IMR-90 (cell line): ENCODE data around the gene ARMC8. TPM values are rescaled to one million over a fixed set of nuclear protein-coding genes. Genes with fewer than 3 reads are reported as not detected.

Experiments
- ATAC-seq: fragments of 200-7000 bp; cut with Tn5 transposase; 2 replicates; pipeline ENCODE4 v1.9.1; 2020; ENCODE audit warnings: low read depth, mild to moderate bottlenecking, moderate library complexity
- BruUV-seq: library from RNA; stranded (reverse); fragments of 400-500 nt; replicated peaks from 2 replicates; lab custom pipeline; 2021; lab: Mats Ljungman, UMichigan
- CTCF ChIA-PET: fragments of 300-600 bp; formaldehyde crosslinking; extraction: SDS; loops from one replicate; lab custom pipeline; 2021; ENCODE audit warnings: antibody characterized with exemption; lab: Yijun Ruan, JAX
- POLR2A ChIA-PET: fragments of 300-600 bp; sonication (Branson Sonifier 250); formaldehyde crosslinking; loops from one replicate; lab custom pipeline; 2022; ENCODE audit warnings: antibody characterized with exemption; ENCODE audit not compliant: unreplicated experiment; lab: Charles Lee
- DNase-seq: peaks from one replicate; pipeline ENCODE4 v3.0.0; 2013
- H2AFZ ChIP-seq: replicated peaks from 2 replicates; pipeline ENCODE3; 2013; ENCODE audit warnings: low read length, mild to moderate bottlenecking; ENCODE audit not compliant: poor library complexity
- H2AK5ac ChIP-seq: 2 replicates; pipeline ENCODE4 v1.6.1; 2013; ENCODE audit warnings: low read depth, low read length, inconsistent platforms
- H2AK9ac ChIP-seq: replicated peaks from 2 replicates; pipeline ENCODE3; 2013; ENCODE audit warnings: mild to moderate bottlenecking, low read depth, low read length, moderate library complexity; ENCODE audit not compliant: poor library complexity
- H2BK120ac ChIP-seq: 2 replicates; pipeline ENCODE4 v1.6.1; 2013; ENCODE audit warnings: low read depth, low read length, inconsistent platforms
- H2BK15ac ChIP-seq: 3 replicates; pipeline ENCODE4 v1.6.1; 2013; ENCODE audit warnings: low read depth, low read length, inconsistent platforms
- H2BK20ac ChIP-seq: 2 replicates; pipeline ENCODE4 v1.6.1; 2013; ENCODE audit warnings: low read depth, mild to moderate bottlenecking, inconsistent platforms, low read length, moderate library complexity
- H2BK5ac ChIP-seq: 2 replicates; pipeline ENCODE4 v1.6.1; 2013; ENCODE audit warnings: mild to moderate bottlenecking, low read depth, low read length, inconsistent platforms; ENCODE audit not compliant: poor library complexity, severe bottlenecking
- H3K14ac ChIP-seq: replicated peaks from 2 replicates; pipeline ENCODE4 v1.6.1; 2013; ENCODE audit warnings: low read depth, low read length, inconsistent platforms
- H3K18ac ChIP-seq: 2 replicates; pipeline ENCODE4 v1.6.1; 2013; ENCODE audit warnings: low read depth, low read length, control low read depth
- H3K23ac ChIP-seq: 2 replicates; pipeline ENCODE4 v1.6.1; 2013; ENCODE audit warnings: low read depth, low read length, inconsistent platforms
- H3K27ac ChIP-seq: 2 replicates; pipeline ENCODE4 v1.5.1; 2013; ENCODE audit warnings: mild to moderate bottlenecking, control low read depth, low read length; ENCODE audit not compliant: insufficient read depth
- H3K27me3 ChIP-seq: 2 replicates; pipeline ENCODE4 v1.6.1; 2013; ENCODE audit warnings: low read length; ENCODE audit not compliant: control insufficient read depth, insufficient read depth
- H3K36me3 ChIP-seq: 2 replicates; pipeline ENCODE4 v1.6.1; 2013; ENCODE audit warnings: low read length, mixed read lengths; ENCODE audit not compliant: control insufficient read depth, insufficient read depth
- H3K4ac ChIP-seq: 2 replicates; pipeline ENCODE4 v1.6.1; 2013; ENCODE audit warnings: low read depth, low read length, inconsistent platforms
- H3K4me1 ChIP-seq: 2 replicates; pipeline ENCODE4 v1.6.1; 2013; ENCODE audit warnings: low read length, mixed read lengths; ENCODE audit not compliant: control insufficient read depth, insufficient read depth
- H3K4me2 ChIP-seq: 2 replicates; pipeline ENCODE4 v1.6.1; 2013; ENCODE audit warnings: low read depth, mild to moderate bottlenecking, control low read depth, low read length, moderate library complexity
- H3K4me3 ChIP-seq: 2 replicates; pipeline ENCODE4 v1.5.1; 2013; ENCODE audit warnings: low read depth, mild to moderate bottlenecking, control low read depth, low read length, moderate library complexity; ENCODE audit not compliant: insufficient read depth
- H3K56ac ChIP-seq: 2 replicates; pipeline ENCODE4 v1.6.1; 2013; ENCODE audit warnings: low read length, inconsistent platforms; ENCODE audit not compliant: insufficient read depth; ENCODE audit errors: extremely low read depth
- H3K79me1 ChIP-seq, 2 experiments: 2 replicates each; pipeline ENCODE4 v1.6.1; 2013; ENCODE audit warnings: low read length in 2 of 2, inconsistent platforms in 1 of 2, low read depth in 1 of 2
- H3K9ac ChIP-seq: 2 replicates; pipeline ENCODE4 v1.6.1; 2013; ENCODE audit warnings: low read depth, low read length, control low read depth
- H3K9me1 ChIP-seq: 2 replicates; pipeline ENCODE4 v1.6.1; 2013; ENCODE audit warnings: low read length, inconsistent platforms; ENCODE audit not compliant: insufficient read depth
- H3K9me3 ChIP-seq: 2 replicates; pipeline ENCODE4 v1.6.1; 2013; ENCODE audit warnings: low read length; ENCODE audit not compliant: control insufficient read depth, insufficient read depth
- H4K20me1 ChIP-seq: 2 replicates; pipeline ENCODE4 v1.6.1; 2013; ENCODE audit warnings: low read length, inconsistent platforms; ENCODE audit not compliant: insufficient read depth
- H4K5ac ChIP-seq: 2 replicates; pipeline ENCODE4 v1.6.1; 2013; ENCODE audit warnings: mild to moderate bottlenecking, low read depth, low read length, control low read depth
- H4K8ac ChIP-seq, 2 experiments: 2 replicates each; pipeline ENCODE4 v1.6.1; 2013; ENCODE audit warnings: low read depth in 2 of 2, low read length in 2 of 2, control low read depth in 1 of 2, inconsistent platforms in 1 of 2
- H4K91ac ChIP-seq: 2 replicates; pipeline ENCODE4 v1.6.1; 2013; ENCODE audit warnings: low read depth, low read length, inconsistent platforms; ENCODE audit not compliant: insufficient read depth
- BHLHE40 ChIP-seq: fragments of 150-350 bp; IDR thresholded peaks from 2 replicates; pipeline ENCODE4 v1.6.1; 2016; ENCODE audit warnings: mild to moderate bottlenecking, low read depth, low read length
- CEBPB ChIP-seq: IDR thresholded peaks from 2 replicates; pipeline ENCODE4 v1.6.1; 2012; ENCODE audit warnings: low read depth, low read length, improper control_type of control experiment
- CHD1 ChIP-seq: IDR thresholded peaks from 2 replicates; pipeline ENCODE4 v1.6.1; 2012; ENCODE audit warnings: low read depth, low read length, improper control_type of control experiment
- CTCF ChIP-seq: conservative IDR thresholded peaks from 2 replicates; pipeline ENCODE4 v1.5.1; 2012; ENCODE audit warnings: mild to moderate bottlenecking, low read depth, low read length, improper control_type of control experiment
- FOS ChIP-seq: fragments of 150-350 bp; IDR thresholded peaks from 2 replicates; pipeline ENCODE4 v1.6.1; 2016; ENCODE audit warnings: low read depth, low read length
- MAFK ChIP-seq: IDR thresholded peaks from 2 replicates; pipeline ENCODE4 v1.6.1; 2012; ENCODE audit warnings: low read depth, low read length, improper control_type of control experiment
- MAZ ChIP-seq: IDR thresholded peaks from 2 replicates; pipeline ENCODE4 v1.6.1; 2012; ENCODE audit warnings: low read depth, mild to moderate bottlenecking, low read length, improper control_type of control experiment, moderate library complexity, borderline replicate concordance
- MXI1 ChIP-seq: IDR thresholded peaks from 2 replicates; pipeline ENCODE4 v1.6.1; 2012; ENCODE audit warnings: low read depth, mild to moderate bottlenecking, low read length, moderate library complexity, borderline replicate concordance
- NFE2L2 ChIP-seq: fragments of 150-350 bp; IDR thresholded peaks from 2 replicates; pipeline ENCODE4 v1.6.1; 2016; ENCODE audit warnings: low read depth, mild to moderate bottlenecking, low read length
- RCOR1 ChIP-seq: IDR thresholded peaks from 2 replicates; pipeline ENCODE4 v1.6.1; 2012; ENCODE audit warnings: mild to moderate bottlenecking, low read length, improper control_type of control experiment; ENCODE audit not compliant: insufficient replicate concordance
- USF2 ChIP-seq: fragments of 150-350 bp; IDR thresholded peaks from 2 replicates; pipeline ENCODE4 v1.6.1; 2017; ENCODE audit warnings: mild to moderate bottlenecking, antibody characterized with exemption, low read length, low read depth
- dilution Hi-C: fragments of 300-500 bp; cut with HindIII; formaldehyde crosslinking; loops from one replicate; pipeline ENCODE4 v1.14.3; 2018; ENCODE audit warnings: low sequenced_read_pairs; ENCODE audit not compliant: unreplicated experiment
- in situ Hi-C: fragments of 300-500 bp; cut with MboI; formaldehyde crosslinking; loops from 3 replicates; pipeline ENCODE4 v1.14.3; 2019; ENCODE audit warnings: low sequenced_read_pairs, inconsistent platforms, mixed read lengths
- intact Hi-C: fragments of 100-400 bp; cut with micrococcal nuclease; formaldehyde crosslinking; loops from 2 replicates; pipeline ENCODE4 v1.10.0; 2022
- polyA plus RNA-seq, 3 experiments: library from polyadenylated mRNA; depleted of rRNA; stranded (reverse); fragments of >200 nt; gene quantifications; 2 replicates each; pipeline ENCODE4 v1.2.3, GENCODE V29; 2012; ENCODE audit warnings: low replicate concordance in 1 of 3
- total RNA-seq: library from RNA; depleted of rRNA; stranded (reverse); fragments of >200 nt; gene quantifications from 2 replicates; pipeline ENCODE4 v1.2.3, GENCODE V29; 2012

Gene ARMC8
- total and polyA plus RNA-seq, 2 of the 4 experiments (the other 2 are of a cell fraction), result 39.1 to 75.1 TPM

- no peak overlapping the region for H3K18ac ChIP-seq
- CTCF ChIA-PET, result interaction anchor here (0.6 kb wide), 1 partner anchor 1211 kb away, joined by 3 read pairs; no protein-coding TSS in a partner anchor
- no peak overlapping the region for H3K14ac ChIP-seq
- H3K4me3 ChIP-seq, result no peak overlapping the region
- no peak overlapping the region for H4K91ac ChIP-seq
- in situ Hi-C loops (no loop called here), intact Hi-C loops (no loop called here), dilution Hi-C loops (no loop called here)
- H4K20me1 ChIP-seq, result no peaks in the 10 kb centered on the region
- no peak overlapping the region for H3K23ac ChIP-seq
- no peak overlapping the region for H4K5ac ChIP-seq
- H3K9ac ChIP-seq, result no peak overlapping the region
- H3K9me3 ChIP-seq, result no peaks in the 10 kb centered on the region
- no peak overlapping the region for H2BK120ac ChIP-seq
- H2AK9ac ChIP-seq, result no peak overlapping the region
- no peak overlapping the region for H2BK20ac ChIP-seq
- TF ChIP-seq USF2 (no peak), MAFK (no peak), MAZ (no peak), RCOR1 (no peak), NFE2L2 (no peak), MXI1 (no peak), BHLHE40 (no peak), CTCF (no peak), CEBPB (no peak), CHD1 (no peak), FOS (no peak)
- no peak overlapping the region for H3K56ac ChIP-seq
- no peaks in the 10 kb centered on the region for H3K79me1 ChIP-seq
- H2AFZ ChIP-seq, result no peak overlapping the region
- DNase-seq (no peak), ATAC-seq (no peak)
- H3K4me2 ChIP-seq, result no peak overlapping the region
- H3K9me1 ChIP-seq, result no peaks in the 10 kb centered on the region
- H4K8ac ChIP-seq, result no peak overlapping the region
- no peaks in the 10 kb centered on the region for H3K4me1 ChIP-seq
- POLR2A ChIA-PET, result no interaction called here
- no peaks in the 10 kb centered on the region for H3K36me3 ChIP-seq
- peaks cover 1% of the 10 kb centered on the region; the same call in 1 of the 2 replicates for H3K27me3 ChIP-seq
- no peak overlapping the region for H2BK5ac ChIP-seq
- no peak overlapping the region for H2BK15ac ChIP-seq
- no TSS peak for BruUV-seq
- no peak overlapping the region for H3K4ac ChIP-seq
- H2AK5ac ChIP-seq, result no peak overlapping the region
- H3K27ac ChIP-seq, result no peak overlapping the region
Measured at GRCh38 chr3:138154534-138154933, 32.6 kb upstream of the ARMC8 start.
